ENCODE results near the gene STX16.

STX16 gene

DNA sequence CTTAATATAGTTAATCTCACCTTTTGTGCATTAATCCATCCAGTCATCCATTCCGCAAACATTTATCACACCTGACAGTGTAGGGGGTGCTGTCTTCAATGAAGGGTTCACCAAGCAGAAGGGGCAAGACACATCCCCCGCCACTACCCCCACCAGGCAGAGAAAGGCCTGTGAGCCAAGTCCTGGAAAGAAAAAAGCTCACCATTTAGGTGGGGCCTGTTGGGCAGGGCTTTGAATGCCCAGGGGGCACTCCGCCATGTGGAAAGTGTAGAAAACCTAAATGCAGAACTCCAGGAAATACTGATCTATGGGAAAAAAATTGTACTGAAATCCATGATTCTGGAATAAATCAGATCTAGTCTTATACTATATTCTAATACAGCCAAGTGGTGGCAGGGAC is 4.8 kb upstream of the STX16 start:
- TF ChIP-seq SIN3A (IDR thresholded peaks at IDR 0.05; ENCODE audit: borderline replicate concordance, insufficient read depth, low read length) = no peak
- TF ChIP-seq POLR2AphosphoS5 (IDR thresholded peaks at IDR 0.05; ENCODE audit: low read depth, low read length) = no peak
- TF ChIP-seq REST (IDR thresholded peaks at IDR 0.05; ENCODE audit: insufficient read depth in 1 of 2, low read depth in 2 of 2, low read length in 2 of 2) = no peak
- TF ChIP-seq TAF1 (IDR thresholded peaks at IDR 0.05; ENCODE audit: borderline replicate concordance, insufficient read depth, low read length) = no peak
- TF ChIP-seq FOXP2 (optimal IDR thresholded peaks at IDR 0.05; ENCODE audit: borderline replicate concordance, extremely low read depth, extremely low read length, insufficient read depth) = no peak

GRCh38 chr20:58646703-58647102 is 4.4 kb upstream of the STX16 start:
- TF ChIP-seq TAF1 (IDR thresholded peaks at IDR 0.05; ENCODE audit: borderline replicate concordance, insufficient read depth, low read length) = no peak
- no peak for TF ChIP-seq REST (IDR thresholded peaks at IDR 0.05; ENCODE audit: insufficient read depth in 1 of 2, low read depth in 2 of 2, low read length in 2 of 2)
- TF ChIP-seq SIN3A (IDR thresholded peaks at IDR 0.05; ENCODE audit: borderline replicate concordance, insufficient read depth, low read length) = no peak
- TF ChIP-seq FOXP2 (optimal IDR thresholded peaks at IDR 0.05; ENCODE audit: borderline replicate concordance, extremely low read depth, extremely low read length, insufficient read depth) = no peak
- no peak for TF ChIP-seq POLR2AphosphoS5 (IDR thresholded peaks at IDR 0.05; ENCODE audit: low read depth, low read length)

DNA sequence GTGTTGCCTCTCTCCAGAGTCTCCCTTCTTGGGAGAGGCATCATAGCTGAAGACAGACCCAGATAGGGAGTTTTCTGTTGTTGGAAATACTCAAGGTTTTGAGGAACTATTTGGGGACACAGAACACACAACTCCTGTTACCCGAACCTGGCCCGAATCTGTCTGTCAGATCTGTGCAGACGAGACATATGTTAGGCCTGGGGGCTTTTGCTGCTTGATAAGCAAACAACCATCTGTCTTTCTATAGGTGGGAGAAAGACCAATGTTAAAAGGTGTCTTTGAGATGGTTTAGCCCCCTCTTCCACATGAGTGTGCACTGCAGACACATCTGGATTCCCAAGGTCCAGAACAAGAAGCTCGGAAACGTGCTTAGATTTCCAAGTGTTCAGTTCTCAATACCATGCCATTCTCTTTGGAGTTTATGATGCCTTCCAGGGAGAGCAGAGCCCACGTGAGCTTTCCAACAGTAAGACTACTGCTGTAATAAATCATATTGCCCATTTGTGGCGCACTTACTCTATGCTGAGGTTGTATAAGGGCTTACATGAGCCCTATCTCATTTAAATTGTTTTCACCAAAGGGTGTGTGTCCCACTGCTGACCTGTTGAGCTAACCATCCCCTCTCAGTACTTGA is 3.8 kb upstream of the STX16 start:
- TF ChIP-seq SIN3A (IDR thresholded peaks at IDR 0.05; ENCODE audit: borderline replicate concordance, insufficient read depth, low read length) (no peak), REST (IDR thresholded peaks at IDR 0.05; ENCODE audit: insufficient read depth in 1 of 2, low read depth in 2 of 2, low read length in 2 of 2) (no peak), POLR2AphosphoS5 (IDR thresholded peaks at IDR 0.05; ENCODE audit: low read depth, low read length) (no peak), TAF1 (IDR thresholded peaks at IDR 0.05; ENCODE audit: borderline replicate concordance, insufficient read depth, low read length) (no peak), FOXP2 (optimal IDR thresholded peaks at IDR 0.05; ENCODE audit: borderline replicate concordance, extremely low read depth, extremely low read length, insufficient read depth) (no peak)

DNA sequence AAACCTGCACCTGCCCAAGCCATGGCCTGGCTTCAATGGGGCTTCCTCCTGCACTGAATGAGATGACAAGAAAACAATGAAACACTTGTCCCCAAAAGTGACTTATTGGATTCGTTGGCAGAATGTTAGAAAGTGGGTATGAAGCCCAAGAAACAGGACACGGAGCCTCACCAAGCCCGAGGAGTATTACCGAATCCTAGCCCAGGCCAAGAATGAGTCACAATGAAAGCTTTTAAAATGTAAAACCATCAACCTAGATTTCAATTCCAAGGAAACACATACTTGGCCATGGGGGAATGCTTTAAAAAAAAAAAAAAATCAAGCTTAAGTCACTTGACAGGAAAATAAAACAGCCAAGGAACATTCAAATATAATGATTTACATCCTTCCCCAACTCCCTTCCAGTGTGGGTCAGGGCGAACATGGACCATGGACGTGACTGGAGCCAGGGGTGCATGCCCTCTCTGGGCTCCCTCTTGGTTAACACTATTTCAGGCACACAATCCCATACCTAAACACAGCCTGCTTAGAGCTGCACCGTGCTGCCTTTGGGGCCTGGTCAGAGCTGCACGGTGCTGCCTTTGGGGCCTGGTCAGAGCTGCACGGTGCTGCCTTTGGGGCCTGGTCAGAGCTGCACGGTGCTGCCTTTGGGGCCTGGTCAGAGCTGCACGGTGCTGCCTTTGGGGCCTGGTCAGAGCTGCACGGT is 3.1 kb upstream of the STX16 start:
- TF ChIP-seq REST (IDR thresholded peaks at IDR 0.05; ENCODE audit: insufficient read depth in 1 of 2, low read depth in 2 of 2, low read length in 2 of 2) (no peak), TAF1 (IDR thresholded peaks at IDR 0.05; ENCODE audit: borderline replicate concordance, insufficient read depth, low read length) (no peak), FOXP2 (optimal IDR thresholded peaks at IDR 0.05; ENCODE audit: borderline replicate concordance, extremely low read depth, extremely low read length, insufficient read depth) (no peak), SIN3A (IDR thresholded peaks at IDR 0.05; ENCODE audit: borderline replicate concordance, insufficient read depth, low read length) (no peak), POLR2AphosphoS5 (IDR thresholded peaks at IDR 0.05; ENCODE audit: low read depth, low read length) (no peak)

All from PFSK-1 (cell line).